HG02798 (cell line): ENCODE data around the gene DNAJC11.
"Not testable (repeated sequence)": the region's sequence is repeated elsewhere in the genome, so short reads cannot be mapped to it uniquely, and the experiment has no call there.

ENCODE experiments used
- ATAC-seq: cut with Tn5 transposase; IDR thresholded peaks from one replicate; pipeline ENCODE4 v1.9.1; 2021; ENCODE audit warnings: mild to moderate bottlenecking; ENCODE audit not compliant: unreplicated experiment, poor library complexity

DNAJC11 gene

DNA sequence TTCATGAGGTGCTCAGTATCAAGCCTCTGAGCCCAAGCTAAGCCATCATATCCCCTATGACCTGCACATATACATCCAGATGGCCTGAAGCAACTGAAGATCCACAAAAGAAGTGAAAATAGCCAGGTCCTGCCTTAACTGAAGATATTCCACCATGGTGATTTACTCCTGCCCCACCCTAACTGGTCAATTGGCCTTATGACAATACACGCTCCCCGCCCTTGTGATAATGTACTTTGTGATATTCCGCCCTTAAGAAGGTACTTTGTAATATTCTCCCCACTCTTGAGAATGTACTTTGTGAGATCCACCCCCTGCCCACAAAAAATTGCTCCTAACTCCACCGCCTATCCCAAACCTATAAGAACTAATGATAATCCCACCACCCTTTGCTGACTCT is 1.7 kb downstream of the DNAJC11 start:
- not testable (repeated sequence) for ATAC-seq

- no peak for ATAC-seq
Observed at GRCh38 chr1:6695868-6696267, 5.7 kb downstream of the DNAJC11 start.

- ATAC-seq, result no peak
Observed at GRCh38 chr1:6694121-6694713, 7.4 kb downstream of the DNAJC11 start.

- ATAC-seq, result no peak
Observed at GRCh38 chr1:6692956-6693355, 8.7 kb downstream of the DNAJC11 start.

- ATAC-seq, result no peak
Observed at GRCh38 chr1:6691507-6691906, 10.1 kb downstream of the DNAJC11 start.

DNA sequence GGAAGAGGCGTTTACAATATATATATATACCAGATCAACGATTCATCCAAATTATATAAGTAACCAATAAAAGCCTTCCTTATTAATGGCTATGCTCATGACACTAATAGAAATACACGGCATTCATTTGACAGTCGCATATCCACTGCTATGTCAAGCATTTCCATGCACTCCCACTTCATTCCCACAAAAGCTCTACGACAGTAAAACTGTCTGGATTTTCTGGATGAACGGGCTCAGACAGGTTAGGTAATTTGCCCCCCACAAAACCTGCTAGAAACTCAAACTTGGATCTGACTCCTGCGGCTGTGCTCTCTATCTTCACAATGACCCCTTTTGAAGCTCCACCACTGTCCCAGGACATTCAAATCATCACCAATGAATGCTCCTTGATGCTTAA is 11.4 kb downstream of the DNAJC11 start:
- no peak for ATAC-seq

GRCh38 chr1:6688757-6689156 is 12.9 kb downstream of the DNAJC11 start:
- no peak for ATAC-seq

DNA sequence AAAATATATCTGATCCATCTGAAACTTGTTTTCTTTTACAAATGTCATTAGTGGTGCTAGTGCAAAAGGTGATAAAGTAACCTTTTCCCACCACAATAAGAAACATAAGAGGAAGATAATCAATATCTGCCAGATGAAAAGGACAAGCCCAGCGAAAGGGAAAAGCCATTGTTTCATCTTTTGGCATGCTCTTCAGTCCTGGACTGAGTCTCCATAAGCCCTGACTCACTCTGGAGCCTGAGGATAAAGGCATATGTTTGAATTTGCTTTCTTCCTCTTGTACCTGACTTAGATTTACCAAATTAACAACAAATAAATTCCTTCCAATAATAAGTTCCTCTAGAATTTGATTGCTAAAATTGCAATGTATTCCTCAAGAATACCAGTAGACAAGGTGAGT is 13.6 kb downstream of the DNAJC11 start:
- no peak for ATAC-seq

DNA sequence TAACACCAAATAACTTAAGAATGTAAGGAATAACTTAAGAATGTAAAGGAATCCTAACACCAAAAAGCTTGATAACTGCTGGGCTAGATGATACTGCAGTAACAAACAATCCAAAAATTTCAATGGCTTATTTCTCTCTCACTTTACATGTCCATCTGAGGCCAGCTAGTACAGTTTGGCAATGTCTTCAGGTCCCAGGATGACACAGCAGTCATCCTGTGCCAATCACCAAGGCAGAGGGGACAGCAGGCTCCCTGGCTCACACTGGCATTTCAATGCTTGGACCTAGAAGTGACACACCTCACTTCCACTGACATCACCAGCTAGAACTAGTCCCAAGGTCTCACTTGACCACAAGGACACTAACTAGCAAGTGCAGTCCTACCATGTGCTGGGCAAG is 15.3 kb downstream of the DNAJC11 start:
- no peak for ATAC-seq

- ATAC-seq, result no peak
Observed at GRCh38 chr1:6685381-6685780, 16.2 kb downstream of the DNAJC11 start.

DNA sequence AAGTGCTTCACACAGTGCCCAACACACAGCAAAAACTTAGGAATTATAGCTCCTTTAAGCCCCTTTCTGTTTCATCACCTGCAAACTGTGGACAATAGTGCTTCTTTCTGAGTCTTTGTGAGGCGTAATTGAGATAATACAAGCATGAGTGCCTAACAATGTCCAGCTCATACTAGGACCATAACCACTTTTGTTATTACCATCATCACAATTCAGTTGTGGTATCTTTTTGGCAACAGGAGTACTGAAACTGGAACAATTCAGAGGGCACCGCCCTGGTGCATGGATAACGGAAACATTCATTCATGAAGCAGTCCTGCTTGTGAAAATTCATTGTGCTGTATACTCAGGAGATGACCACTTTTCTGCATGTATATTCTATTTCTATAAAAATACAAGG is 18.2 kb downstream of the DNAJC11 start:
- ATAC-seq, result no peak

- ATAC-seq, result no peak
Observed at GRCh38 chr1:6675941-6676340, 25.7 kb downstream of the DNAJC11 start.

GRCh38 chr1:6674771-6675170 is 26.8 kb downstream of the DNAJC11 start:
- ATAC-seq, result no peak

DNA sequence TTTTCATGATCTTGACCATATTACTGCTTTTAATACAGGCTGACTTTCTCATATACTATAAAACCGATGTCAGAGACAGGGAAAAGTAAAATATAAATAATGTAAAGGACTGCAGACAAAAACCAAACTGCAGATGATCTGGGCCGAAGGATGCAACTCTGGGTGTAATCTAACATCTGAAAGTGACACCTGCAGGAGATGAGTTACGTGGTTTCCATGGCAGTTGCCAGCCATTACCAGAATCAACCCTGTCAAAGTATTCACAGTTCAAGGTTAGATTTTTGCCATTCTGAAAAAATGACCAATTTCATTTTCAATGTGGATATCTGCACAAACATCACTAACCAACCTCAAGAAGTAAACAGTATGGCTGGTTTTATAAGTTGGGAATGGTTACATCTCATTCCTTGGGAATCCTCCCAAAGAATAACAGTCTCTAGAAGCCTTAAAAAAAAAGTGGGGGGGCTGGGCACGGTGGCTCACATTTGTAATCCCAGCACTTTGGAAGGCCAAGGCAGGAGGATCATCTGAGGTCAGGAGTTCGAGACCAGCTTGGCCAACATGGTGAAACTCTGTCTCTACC is 27.7 kb downstream of the DNAJC11 start:
- ATAC-seq, result no peak

DNA sequence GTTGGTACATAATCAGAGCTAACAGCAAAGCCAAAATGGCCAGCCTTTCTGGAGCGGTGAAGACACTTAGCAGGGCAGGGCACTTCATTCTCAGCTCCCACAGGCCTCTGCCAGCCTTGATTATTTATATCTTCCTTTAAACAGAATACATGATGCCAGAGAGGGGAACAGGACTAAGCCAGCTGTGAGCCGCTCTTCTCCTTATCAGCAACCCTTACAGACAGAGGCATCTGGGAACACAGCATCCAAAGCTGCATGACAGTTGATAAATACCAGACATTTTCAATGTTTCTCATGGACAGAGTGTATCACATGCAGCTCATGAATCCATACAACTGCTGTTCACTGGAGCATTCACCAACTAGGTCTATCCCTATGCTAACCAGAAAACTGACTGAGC is 29.1 kb downstream of the DNAJC11 start:
- ATAC-seq, result no peak

GRCh38 chr1:6668503-6668902 is 33.1 kb downstream of the DNAJC11 start:
- no peak for ATAC-seq

GRCh38 chr1:6667139-6667538 is 34.5 kb downstream of the DNAJC11 start:
- no peak for ATAC-seq

GRCh38 chr1:6666696-6667095 is 34.9 kb downstream of the DNAJC11 start:
- no peak for ATAC-seq

DNA sequence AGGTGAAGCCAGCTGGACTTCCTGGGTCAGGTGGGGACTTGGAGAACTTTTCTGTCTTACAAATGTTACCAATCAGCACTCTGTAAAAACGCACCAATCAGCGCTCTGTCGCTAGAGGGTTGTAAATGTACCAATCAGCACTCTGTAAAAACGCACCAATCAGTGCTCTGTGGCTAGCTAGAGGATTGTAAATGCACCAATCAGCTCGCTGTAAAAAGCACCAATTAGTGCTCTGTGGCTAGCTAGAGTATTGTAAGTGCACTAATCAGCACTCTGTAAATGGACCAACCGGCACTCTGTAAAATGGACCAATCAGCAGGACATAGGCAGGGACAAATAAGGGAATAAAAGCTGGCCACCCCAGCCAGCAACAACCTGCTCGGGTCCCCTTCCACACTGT is 39.1 kb downstream of the DNAJC11 start:
- ATAC-seq, result not testable (repeated sequence)

- no peak for ATAC-seq
Observed at GRCh38 chr1:6660415-6661049, 41.1 kb downstream of the DNAJC11 start.

DNA sequence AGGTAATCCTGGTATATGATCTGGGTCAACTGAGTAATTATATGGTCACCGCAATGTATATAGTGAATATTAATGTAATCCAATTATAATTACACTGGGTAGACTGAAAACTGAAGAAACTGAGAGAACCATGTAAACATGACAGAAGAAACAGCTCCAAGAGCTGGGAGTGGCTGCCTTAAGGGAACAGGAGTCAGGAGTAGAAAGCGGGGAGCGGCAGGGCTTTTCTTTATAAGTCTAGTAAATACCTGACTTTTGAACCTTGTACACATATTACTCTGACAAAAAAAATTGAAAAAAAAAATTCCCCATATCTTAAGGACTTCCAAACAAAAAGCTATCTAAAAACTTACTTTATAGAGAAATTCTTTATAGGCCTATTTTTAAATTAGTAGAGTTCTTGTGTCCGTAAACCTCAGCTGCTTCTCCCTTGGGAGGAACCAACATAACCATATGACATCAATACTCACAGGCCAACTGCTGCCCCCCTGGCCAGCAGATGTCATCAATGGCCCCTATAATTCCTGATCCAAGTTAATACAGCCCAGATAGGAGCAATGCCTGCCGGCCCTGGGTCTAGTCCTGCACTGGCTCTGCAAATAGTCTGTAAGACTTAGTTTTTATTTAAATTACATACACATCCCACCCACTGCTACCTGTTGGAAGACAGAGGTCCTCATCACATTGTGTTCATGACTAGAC is 43.1 kb downstream of the DNAJC11 start:
- ATAC-seq, result no peak
